ENCODE measurements around the gene RPL22. TPM values are rescaled to one million over a fixed set of nuclear protein-coding genes. Genes with fewer than 3 reads are reported as not detected.
A peak's percentile ranks its signal among the peaks of the same experiment; 100 is the strongest.

The RPL22 gene
- total and polyA plus RNA-seq, 2 of the 4 experiments (the other 2 are of a cell fraction): 26.2 to 131 TPM

- peak overlapping the region; percentile 92 for H2AFZ ChIP-seq (replicated peaks; ENCODE audit: low read length, poor library complexity)
- peak overlapping the region; percentile 65; the same call in 1 of the 2 replicates for H3K4me2 ChIP-seq (ENCODE audit: low read depth, low read length)
Observed at GRCh38 chr1:6209661-6210580, 10.5 kb upstream of the RPL22 start.

More at GRCh38 chr1:6209661-6210580, 10.5 kb upstream of the RPL22 start:
- intact Hi-C loops (cut with micrococcal nuclease) (no loop called here), in situ Hi-C loops (cut with MboI; ENCODE audit: low sequenced_read_pairs) (no loop called here), dilution Hi-C loops (cut with HindIII; ENCODE audit: low sequenced_read_pairs, unreplicated experiment) (no loop called here)
- H4K8ac ChIP-seq (ENCODE audit: low read depth in 2 of 2, low read length in 2 of 2): peak overlapping the region; percentile 71 to 79; a peak in 2 of 4 replicates
- no TSS peak for BruUV-seq (replicated peaks)
- 0 out of 2 replicates have a peak overlapping the region, but pooled peaks have one; percentile 65 for H3K4ac ChIP-seq (ENCODE audit: low read depth, low read length)
- no peaks in the 10 kb centered on the region; a peak in 1 of 4 replicates for H3K79me1 ChIP-seq (ENCODE audit: low read depth in 1 of 2, low read length in 2 of 2)
- no peaks in the 10 kb centered on the region for H3K36me3 ChIP-seq (ENCODE audit: control insufficient read depth, insufficient read depth, low read length)
- no peak overlapping the region for H2BK5ac ChIP-seq (ENCODE audit: low read depth, low read length, poor library complexity, severe bottlenecking)
- H3K4me1 ChIP-seq (ENCODE audit: control insufficient read depth, insufficient read depth, low read length): peaks cover 7% of the 10 kb centered on the region; the same call in 1 of the 2 replicates
- no peak overlapping the region for H2BK15ac ChIP-seq (ENCODE audit: low read depth, low read length)
- peak overlapping the region; percentile 49 for H3K4me3 ChIP-seq (ENCODE audit: insufficient read depth, low read depth, low read length)
- no peak overlapping the region for H2BK20ac ChIP-seq (ENCODE audit: low read depth, low read length)
- 0 out of 2 replicates have a peak overlapping the region, but pooled peaks have one; percentile 18 for H3K9ac ChIP-seq (ENCODE audit: low read depth, low read length)
- ChIA-PET CTCF (no interaction called here), POLR2A (ENCODE audit: unreplicated experiment) (no interaction called here)
- no peak for DNase-seq
- peak overlapping the region; percentile 94 for H2AK9ac ChIP-seq (replicated peaks; ENCODE audit: low read depth, low read length, poor library complexity)
- no peak overlapping the region for H4K91ac ChIP-seq (ENCODE audit: insufficient read depth, low read depth, low read length)
- no peak overlapping the region for H3K23ac ChIP-seq (ENCODE audit: low read depth, low read length)
- H3K14ac ChIP-seq (replicated peaks; ENCODE audit: low read depth, low read length): no peak overlapping the region
- H3K27ac ChIP-seq (ENCODE audit: insufficient read depth, low read length): no peak overlapping the region
- peak overlapping the region; percentile 62; the same call in 1 of the 2 replicates for H2AK5ac ChIP-seq (ENCODE audit: low read depth, low read length)
- H4K5ac ChIP-seq (ENCODE audit: low read depth, low read length): peak overlapping the region; percentile 56
- no peaks in the 10 kb centered on the region; the same call in 1 of the 2 replicates for H4K20me1 ChIP-seq (ENCODE audit: insufficient read depth, low read length)
- TF ChIP-seq RAD21 (IDR thresholded peaks at IDR 0.05; ENCODE audit: low read length): no peak
- 0 out of 2 replicates have a peak, but pooled peaks have one; percentile 4 for TF ChIP-seq CTCF (conservative IDR thresholded peaks at IDR 0.05; ENCODE audit: low read depth, low read length)
- WGBS, 2 experiments (ENCODE audit: extremely low coverage in 2 of 2, insufficient read length in 1 of 2): 92% methylated on average over 2 of the region's 17 CpGs; no CpG with 5 or more reads in 1 of the 2 experiments
- no peak overlapping the region for H3K18ac ChIP-seq (ENCODE audit: low read depth, low read length)
- H3K27me3 ChIP-seq (ENCODE audit: control insufficient read depth, insufficient read depth, low read length): no peaks in the 10 kb centered on the region; the same call in 1 of the 2 replicates
- ATAC-seq (ENCODE audit: low read depth): no peak
- H3K56ac ChIP-seq (ENCODE audit: extremely low read depth, insufficient read depth, low read length): no peak overlapping the region
- no peak overlapping the region for H2BK120ac ChIP-seq (ENCODE audit: low read depth, low read length)
- no peaks in the 10 kb centered on the region for H3K9me3 ChIP-seq (ENCODE audit: control insufficient read depth, insufficient read depth, low read length)
- peaks cover 2% of the 10 kb centered on the region; the same call in 1 of the 2 replicates for H3K9me1 ChIP-seq (ENCODE audit: insufficient read depth, low read length)

Measured in IMR-90 (cell line).